CD8-positive, alpha-beta memory T cell (primary cell): ENCODE measurements around the gene DDR1. TPM values are rescaled to one million over a fixed set of nuclear protein-coding genes. Genes with fewer than 3 reads are reported as not detected.

ENCODE experiments used
- CTCF ChIA-PET: fragments of 350-600 bp; sonication (Branson Sonifier 250); formaldehyde crosslinking; loops from one replicate; lab custom pipeline; 2021; ENCODE audit warnings: antibody characterized with exemption; lab: Charles Lee
- POLR2A ChIA-PET: fragments of 350-600 bp; sonication (Branson Sonifier 250); formaldehyde crosslinking; loops from one replicate; lab custom pipeline; 2021; ENCODE audit warnings: antibody characterized with exemption; lab: Charles Lee
- DNase-seq, 5 donors: peaks; one replicate each; pipeline versions ENCODE4 v3.0.0 to v3.0.0-alpha.2; 2020 to 2022; ENCODE audit warnings: mixed read lengths in 1 of 5
- H3K27ac ChIP-seq: one replicate; pipeline ENCODE4 v1.7.0; 2013; ENCODE audit warnings: low read depth, mild to moderate bottlenecking, low read length, moderate library complexity
- H3K27me3 ChIP-seq: 2 replicates; pipeline ENCODE4 v1.7.0; 2013; ENCODE audit warnings: low read length, mild to moderate bottlenecking; ENCODE audit not compliant: insufficient read depth, poor library complexity, severe bottlenecking
- H3K36me3 ChIP-seq: 2 replicates; pipeline ENCODE4 v1.7.0; 2013; ENCODE audit warnings: mild to moderate bottlenecking, low read length, moderate library complexity; ENCODE audit not compliant: insufficient read depth
- H3K4me1 ChIP-seq: 2 replicates; pipeline ENCODE4 v1.7.0; 2013; ENCODE audit warnings: mild to moderate bottlenecking, low read length, moderate library complexity; ENCODE audit not compliant: insufficient read depth
- H3K4me3 ChIP-seq: 2 replicates; pipeline ENCODE4 v1.7.0; 2013; ENCODE audit warnings: mild to moderate bottlenecking, low read length
- H3K9me3 ChIP-seq: 2 replicates; pipeline ENCODE4 v1.7.0; 2013; ENCODE audit warnings: mild to moderate bottlenecking, low read length
- H3K27ac Mint-ChIP-seq, 8 donors: one replicate each; pipeline ENCODE4 v1.8.0; 2020 to 2021; ENCODE audit warnings: mixed read lengths in 8 of 8, mild to moderate bottlenecking in 6 of 8, inconsistent platforms in 3 of 8, moderate library complexity in 3 of 8
- H3K27me3 Mint-ChIP-seq, 2 donors: one replicate each; pipeline ENCODE4 v1.8.0; 2020 to 2021; ENCODE audit warnings: mixed read lengths in 2 of 2, mild to moderate bottlenecking in 1 of 2, moderate library complexity in 1 of 2
- H3K36me3 Mint-ChIP-seq, 3 donors: one replicate each; pipeline ENCODE4 v1.8.0; 2020 to 2021; ENCODE audit warnings: mixed read lengths in 3 of 3, inconsistent platforms in 1 of 3, mild to moderate bottlenecking in 1 of 3
- H3K4me1 Mint-ChIP-seq, 3 donors: one replicate each; pipeline ENCODE4 v1.8.0; 2020 to 2021; ENCODE audit warnings: mixed read lengths in 3 of 3, inconsistent platforms in 1 of 3, mild to moderate bottlenecking in 1 of 3
- H3K4me3 Mint-ChIP-seq, 7 donors: one replicate each; pipeline ENCODE4 v1.8.0; 2020 to 2021; ENCODE audit warnings: mixed read lengths in 7 of 7, mild to moderate bottlenecking in 6 of 7, moderate library complexity in 4 of 7, inconsistent platforms in 2 of 7
- H3K9me3 Mint-ChIP-seq, 5 donors: one replicate each; pipeline ENCODE4 v1.8.0; 2020 to 2022; ENCODE audit warnings: mixed read lengths in 5 of 5, mild to moderate bottlenecking in 3 of 5, moderate library complexity in 2 of 5, inconsistent platforms in 1 of 5
- polyA plus RNA-seq: library from polyadenylated mRNA; unstranded; fragments of 300-500 nt; fragmentation: Illumina TruSeq; gene quantifications from one replicate; pipeline ENCODE4 v1.2.3, GENCODE V29; 2021
- total RNA-seq, 2 experiments: library from RNA; stranded (reverse); gene quantifications; one replicate each; pipeline ENCODE4 v1.2.3, GENCODE V29; 2021

DDR1 gene
- total and polyA plus RNA-seq, 3 experiments from 2014 or later: 1.2 to 10.5 (median 10.1) TPM

DNA sequence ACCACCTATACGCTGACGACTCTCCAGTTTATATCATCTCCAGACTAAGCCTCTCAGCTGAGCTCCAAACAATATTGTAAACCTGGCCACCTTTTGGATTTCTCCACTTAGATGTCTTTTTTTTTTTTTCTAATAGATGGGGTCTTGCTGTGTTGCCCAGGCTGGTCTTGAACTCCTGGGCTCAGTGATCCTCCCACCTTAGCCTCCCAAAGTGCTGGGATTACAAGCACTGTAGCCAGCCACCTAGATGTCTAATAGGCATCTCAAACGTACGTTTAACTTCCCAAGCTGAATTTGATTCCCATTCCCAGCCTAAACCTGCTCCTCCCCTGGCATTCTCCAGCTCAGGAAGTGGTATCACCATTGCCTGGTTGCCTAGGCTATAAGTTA lies 5.2 kb downstream of the DDR1 start:
- Histone ChIP-seq H3K4me1 (peaks cover 23% of the 10 kb centered on the region), H3K9me3 (no peaks in the 10 kb centered on the region), H3K27me3 (no peaks in the 10 kb centered on the region), H3K4me3 (no peak overlapping the region), H3K36me3 (no peaks in the 10 kb centered on the region), H3K27ac (no peak overlapping the region)
- no peak for DNase-seq
- H3K36me3 Mint-ChIP-seq: peaks cover 0 to 21% (median 6%) of the 10 kb centered on the region in 3 donors
- H3K27me3 Mint-ChIP-seq: peaks cover 0 to 4% of the 10 kb centered on the region in 2 donors
- no peak overlapping the region for H3K4me3 Mint-ChIP-seq
- H3K4me1 Mint-ChIP-seq: peaks cover 18 to 23% (median 19%) of the 10 kb centered on the region in 3 donors
- no peaks in the 10 kb centered on the region for H3K9me3 Mint-ChIP-seq
- ChIA-PET POLR2A (interaction anchor here (0.9 kb wide), 1 partner anchor 275 kb away, joined by 5 read pairs; no protein-coding TSS in a partner anchor), CTCF (interaction anchor here (0.6 to 1.8 kb wide), 5 partner anchors 18 to 190 kb away, joined by 3 to 4 read pairs (median 3); partner anchors contain the start of gene GTF2H4)
- no peak overlapping the region for H3K27ac Mint-ChIP-seq

DNA sequence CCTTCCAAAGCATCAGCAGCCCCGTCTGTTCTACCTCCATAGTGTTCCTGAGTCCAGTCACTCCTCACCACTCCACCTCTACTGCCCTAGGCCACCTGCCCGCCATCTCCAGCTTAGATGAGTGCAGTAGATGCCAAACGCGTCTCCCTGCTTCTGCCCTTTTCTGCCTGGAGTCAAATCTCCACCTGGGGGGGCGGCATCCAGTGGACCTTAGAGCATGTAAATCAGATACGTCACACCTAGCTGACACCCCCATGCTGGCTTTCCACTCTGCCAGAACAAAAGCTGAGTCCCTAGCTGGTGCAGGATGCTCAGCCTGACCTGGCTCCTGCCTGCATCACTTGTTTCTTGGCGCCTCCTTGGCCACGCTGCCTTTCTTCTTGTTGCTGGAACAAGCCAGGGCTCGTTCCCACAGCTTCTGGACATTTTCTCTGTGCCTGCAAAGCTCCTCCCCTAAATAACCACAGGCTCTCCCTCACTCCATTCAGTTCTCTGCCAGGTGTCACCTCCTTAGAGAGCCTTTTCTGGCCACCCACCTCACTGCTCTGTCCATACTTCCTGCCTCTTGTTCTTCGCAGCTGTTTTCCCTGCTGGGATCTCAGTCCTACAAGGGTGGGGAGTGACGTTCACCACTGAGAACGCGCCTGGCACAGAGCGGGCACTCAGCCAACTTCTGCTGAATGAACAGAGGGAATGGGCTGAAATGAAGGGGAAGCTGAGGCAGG lies 5.8 kb downstream of the DDR1 start:
- H3K27ac ChIP-seq: no peak overlapping the region
- H3K27me3 Mint-ChIP-seq: peaks cover 0 to 4% of the 10 kb centered on the region in 2 donors
- no peak for DNase-seq
- no peaks in the 10 kb centered on the region for H3K9me3 ChIP-seq
- H3K27me3 ChIP-seq: no peaks in the 10 kb centered on the region
- no peaks in the 10 kb centered on the region for H3K9me3 Mint-ChIP-seq
- peaks cover 19% of the 10 kb centered on the region for H3K4me1 ChIP-seq
- peaks cover 5 to 27% (median 11%) of the 10 kb centered on the region in 3 donors for H3K36me3 Mint-ChIP-seq
- H3K27ac Mint-ChIP-seq: no peak overlapping the region
- CTCF ChIA-PET: interaction anchor here (0.6 to 1.8 kb wide), 5 partner anchors 17 to 189 kb away, joined by 3 to 4 read pairs (median 3); partner anchors contain the start of gene GTF2H4
- H3K36me3 ChIP-seq: no peaks in the 10 kb centered on the region
- POLR2A ChIA-PET: no interaction called here
- no peak overlapping the region for H3K4me3 Mint-ChIP-seq
- no peak overlapping the region for H3K4me3 ChIP-seq
- H3K4me1 Mint-ChIP-seq: peaks cover 15 to 19% (median 16%) of the 10 kb centered on the region in 3 donors

DNA sequence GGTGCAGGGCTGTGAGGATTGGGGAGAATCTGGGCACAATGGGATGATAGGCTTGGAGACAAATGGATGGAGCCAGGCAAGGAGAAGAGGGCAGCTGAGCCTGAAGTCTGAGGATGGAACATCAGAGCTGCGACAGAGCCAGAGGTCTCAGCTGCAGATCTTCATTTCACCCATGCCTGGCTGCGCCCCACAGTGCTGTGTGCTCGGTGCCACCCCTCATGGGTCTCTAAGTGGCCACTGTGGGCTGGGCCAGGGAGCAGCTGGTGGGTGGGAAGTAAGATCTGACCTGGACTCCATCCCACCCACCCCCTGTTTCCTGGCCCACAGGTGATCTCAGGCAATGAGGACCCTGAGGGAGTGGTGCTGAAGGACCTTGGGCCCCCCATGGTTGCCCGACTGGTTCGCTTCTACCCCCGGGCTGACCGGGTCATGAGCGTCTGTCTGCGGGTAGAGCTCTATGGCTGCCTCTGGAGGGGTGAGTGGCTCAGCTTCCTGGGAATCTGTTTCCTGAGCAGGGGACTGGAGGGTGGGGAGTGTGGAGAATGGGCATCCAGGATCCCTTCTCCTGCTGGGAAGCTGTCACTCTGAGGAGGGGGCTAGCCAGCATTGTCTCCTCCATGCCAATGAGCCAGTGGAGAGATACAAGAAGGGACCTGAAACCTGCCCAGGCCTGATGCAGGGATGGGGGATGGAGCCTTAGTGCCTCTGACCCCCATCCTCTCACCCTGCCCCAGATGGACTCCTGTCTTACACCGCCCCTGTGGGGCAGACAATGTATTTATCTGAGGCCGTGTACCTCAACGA lies 6.5 kb downstream of the DDR1 start:
- Mint-ChIP-seq H3K4me1 (peaks cover 7 to 11% (median 8%) of the 10 kb centered on the region in 3 donors), H3K36me3 (peaks cover 5 to 30% (median 11%) of the 10 kb centered on the region in 3 donors), H3K27ac (no peak overlapping the region), H3K9me3 (no peaks in the 10 kb centered on the region), H3K27me3 (no peaks in the 10 kb centered on the region), H3K4me3 (no peak overlapping the region)
- DNase-seq: no peak
- ChIA-PET CTCF (interaction anchor here (1.4 to 1.8 kb wide), 2 partner anchors 16 to 160 kb away, joined by 3 to 4 read pairs; partner anchors contain the start of gene GTF2H4), POLR2A (no interaction called here)
- H3K36me3 ChIP-seq: no peaks in the 10 kb centered on the region
- peaks cover 12% of the 10 kb centered on the region for H3K4me1 ChIP-seq
- no peaks in the 10 kb centered on the region for H3K9me3 ChIP-seq
- no peak overlapping the region for H3K4me3 ChIP-seq
- H3K27me3 ChIP-seq: no peaks in the 10 kb centered on the region
- H3K27ac ChIP-seq: no peak overlapping the region

DNA sequence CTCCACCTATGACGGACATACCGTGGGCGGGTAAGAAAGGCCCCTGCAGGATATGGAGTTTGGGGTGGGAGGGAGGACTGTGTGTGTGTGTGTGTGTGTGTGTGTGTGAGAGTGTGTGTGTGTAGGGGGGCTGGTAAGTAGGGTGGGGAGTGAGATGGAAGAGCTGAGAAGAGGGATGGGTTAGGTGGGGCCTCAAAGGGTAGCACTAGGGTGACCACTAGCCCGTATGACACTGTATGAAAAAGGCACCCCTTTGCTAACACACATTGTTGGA lies 7.1 kb downstream of the DDR1 start:
- peaks cover 6% of the 10 kb centered on the region for H3K4me1 ChIP-seq
- no peak overlapping the region for H3K27ac Mint-ChIP-seq
- H3K4me1 Mint-ChIP-seq: peaks cover 2 to 6% (median 3%) of the 10 kb centered on the region in 3 donors
- no peak overlapping the region for H3K4me3 Mint-ChIP-seq
- CTCF ChIA-PET: interaction anchor here (1.4 kb wide), 1 partner anchor 16 kb away, joined by 3 read pairs; the partner anchor contains the start of gene GTF2H4
- H3K36me3 Mint-ChIP-seq: peaks cover 5 to 30% (median 11%) of the 10 kb centered on the region in 3 donors
- H3K36me3 ChIP-seq: no peaks in the 10 kb centered on the region
- DNase-seq: no peak
- POLR2A ChIA-PET: interaction anchor here (0.5 kb wide), 1 partner anchor 14 kb away, joined by 3 read pairs; no protein-coding TSS in a partner anchor
- no peak overlapping the region for H3K4me3 ChIP-seq
- no peaks in the 10 kb centered on the region for H3K27me3 Mint-ChIP-seq
- H3K9me3 ChIP-seq: no peaks in the 10 kb centered on the region
- no peaks in the 10 kb centered on the region for H3K9me3 Mint-ChIP-seq
- H3K27me3 ChIP-seq: no peaks in the 10 kb centered on the region
- H3K27ac ChIP-seq: no peak overlapping the region

DNA sequence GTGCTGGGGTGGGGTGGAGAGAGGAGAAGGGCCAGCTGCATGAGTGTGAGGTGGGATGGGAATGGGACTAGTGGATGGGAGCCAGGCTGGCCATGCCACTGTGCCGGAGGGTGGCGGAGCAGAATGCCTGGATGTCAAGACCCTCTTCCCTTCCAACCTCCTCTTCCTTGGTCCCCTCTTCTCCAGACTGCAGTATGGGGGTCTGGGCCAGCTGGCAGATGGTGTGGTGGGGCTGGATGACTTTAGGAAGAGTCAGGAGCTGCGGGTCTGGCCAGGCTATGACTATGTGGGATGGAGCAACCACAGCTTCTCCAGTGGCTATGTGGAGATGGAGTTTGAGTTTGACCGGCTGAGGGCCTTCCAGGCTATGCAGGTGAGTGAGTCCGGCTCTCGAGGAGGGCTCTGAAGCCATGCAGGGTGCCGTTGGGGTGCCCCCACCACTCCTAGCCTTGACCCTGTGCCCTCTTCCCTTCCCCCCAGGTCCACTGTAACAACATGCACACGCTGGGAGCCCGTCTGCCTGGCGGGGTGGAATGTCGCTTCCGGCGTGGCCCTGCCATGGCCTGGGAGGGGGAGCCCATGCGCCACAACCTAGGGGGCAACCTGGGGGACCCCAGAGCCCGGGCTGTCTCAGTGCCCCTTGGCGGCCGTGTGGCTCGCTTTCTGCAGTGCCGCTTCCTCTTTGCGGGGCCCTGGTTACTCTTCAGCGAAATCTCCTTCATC lies 7.7 kb downstream of the DDR1 start:
- no peaks in the 10 kb centered on the region for H3K27me3 Mint-ChIP-seq
- H3K36me3 Mint-ChIP-seq: peaks cover 5 to 34% (median 9%) of the 10 kb centered on the region in 3 donors
- Histone ChIP-seq H3K27ac (no peak overlapping the region), H3K4me3 (no peak overlapping the region), H3K27me3 (no peaks in the 10 kb centered on the region), H3K9me3 (no peaks in the 10 kb centered on the region), H3K4me1 (peaks cover under 1% of the 10 kb centered on the region), H3K36me3 (no peaks in the 10 kb centered on the region)
- ChIA-PET POLR2A (interaction anchor here (0.5 kb wide), 1 partner anchor 14 kb away, joined by 3 read pairs; no protein-coding TSS in a partner anchor), CTCF (interaction anchor here (0.6 to 1.4 kb wide), 2 partner anchors 15 to 62 kb away, joined by 3 read pairs; partner anchors contain the start of gene GTF2H4)
- no peak overlapping the region for H3K4me3 Mint-ChIP-seq
- DNase-seq: no peak
- peaks cover 0 to 2% (median 0%) of the 10 kb centered on the region in 3 donors for H3K4me1 Mint-ChIP-seq
- H3K27ac Mint-ChIP-seq: no peak overlapping the region
- no peaks in the 10 kb centered on the region for H3K9me3 Mint-ChIP-seq

DNA sequence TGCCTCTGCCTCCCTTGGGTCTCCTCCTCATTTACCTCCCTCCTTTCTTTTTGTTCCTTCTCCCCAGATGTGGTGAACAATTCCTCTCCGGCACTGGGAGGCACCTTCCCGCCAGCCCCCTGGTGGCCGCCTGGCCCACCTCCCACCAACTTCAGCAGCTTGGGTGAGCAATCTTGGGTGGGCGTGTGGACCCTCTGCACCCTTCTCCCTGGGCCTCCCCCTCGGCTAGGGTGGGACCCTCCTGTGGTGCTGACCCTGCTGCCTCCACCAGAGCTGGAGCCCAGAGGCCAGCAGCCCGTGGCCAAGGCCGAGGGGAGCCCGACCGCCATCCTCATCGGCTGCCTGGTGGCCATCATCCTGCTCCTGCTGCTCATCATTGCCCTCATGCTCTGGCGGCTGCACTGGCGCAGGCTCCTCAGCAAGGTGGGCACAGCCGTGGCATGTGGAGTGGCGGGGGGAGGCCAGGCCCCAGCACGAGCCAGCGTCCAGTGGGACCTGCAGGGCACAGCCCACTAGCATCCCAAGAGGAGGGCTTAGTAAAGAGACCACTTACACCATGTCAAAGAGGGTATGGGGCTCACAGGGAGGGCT lies 8.8 kb downstream of the DDR1 start:
- H3K36me3 Mint-ChIP-seq: peaks cover 5 to 38% (median 9%) of the 10 kb centered on the region in 3 donors
- H3K9me3 Mint-ChIP-seq: no peaks in the 10 kb centered on the region
- H3K4me1 ChIP-seq: no peaks in the 10 kb centered on the region
- no peaks in the 10 kb centered on the region for H3K9me3 ChIP-seq
- CTCF ChIA-PET: interaction anchor here (0.6 kb wide), 1 partner anchor 63 kb away, joined by 3 read pairs; no protein-coding TSS in a partner anchor
- H3K27me3 ChIP-seq: no peaks in the 10 kb centered on the region
- H3K27me3 Mint-ChIP-seq: no peaks in the 10 kb centered on the region
- no peak overlapping the region for H3K4me3 Mint-ChIP-seq
- H3K27ac ChIP-seq: no peak overlapping the region
- no peak overlapping the region for H3K27ac Mint-ChIP-seq
- POLR2A ChIA-PET: no interaction called here
- H3K4me3 ChIP-seq: no peak overlapping the region
- DNase-seq: no peak
- no peaks in the 10 kb centered on the region for H3K4me1 Mint-ChIP-seq
- no peaks in the 10 kb centered on the region for H3K36me3 ChIP-seq

DNA sequence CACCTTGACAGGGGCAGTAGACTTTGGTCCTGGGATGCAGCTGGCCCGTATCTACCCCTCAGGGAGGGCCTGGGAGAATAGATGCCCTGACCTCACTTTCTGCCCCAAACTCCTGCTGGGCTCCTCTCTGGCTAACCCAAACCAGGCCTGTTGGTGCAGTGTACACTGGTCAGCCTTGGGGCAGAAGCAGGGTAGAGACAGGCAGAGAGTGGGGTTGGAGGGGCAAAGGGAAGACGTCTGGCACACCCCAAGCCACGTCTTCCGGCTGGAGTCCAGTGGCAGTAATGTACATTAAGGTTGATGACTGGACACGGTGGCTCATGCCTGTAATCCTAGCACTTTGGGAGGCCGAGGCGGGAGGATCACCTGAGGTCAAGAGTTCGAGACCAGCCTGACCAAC lies 9.3 kb downstream of the DDR1 start:
- Histone ChIP-seq H3K9me3 (no peaks in the 10 kb centered on the region), H3K27me3 (no peaks in the 10 kb centered on the region), H3K36me3 (no peaks in the 10 kb centered on the region), H3K4me1 (no peaks in the 10 kb centered on the region), H3K4me3 (no peak overlapping the region), H3K27ac (no peak overlapping the region)
- H3K27me3 Mint-ChIP-seq: no peaks in the 10 kb centered on the region
- H3K27ac Mint-ChIP-seq: no peak overlapping the region
- CTCF ChIA-PET: no interaction called here
- H3K9me3 Mint-ChIP-seq: no peaks in the 10 kb centered on the region
- H3K4me3 Mint-ChIP-seq: no peak overlapping the region
- no peak for DNase-seq
- POLR2A ChIA-PET: no interaction called here
- H3K4me1 Mint-ChIP-seq: no peaks in the 10 kb centered on the region
- peaks cover 5 to 41% (median 9%) of the 10 kb centered on the region in 3 donors for H3K36me3 Mint-ChIP-seq
